UCSD-AML1 (cell line): ENCODE data around the gene KLKB1.

Source experiments
- DNase-seq: peaks from one replicate; lab custom pipeline; 2025; ENCODE audit not compliant: unreplicated experiment; lab: John Stamatoyannopoulos, UW

KLKB1 gene

GRCh38 chr4:186227221-186227620, at the start of gene KLKB1:
Gene KLKB1, plus strand, starts transcription at chr4:186227507. Its CDS starts 689 bp downstream, at chr4:186228196.
- no peak for DNase-seq

- DNase-seq, result no peak
These were observed 39.2 kb upstream of the KLKB1 start for GRCh38 chr4:186188107-186188506.

- DNase-seq, result no peak
These were observed 37.7 kb upstream of the KLKB1 start for GRCh38 chr4:186189656-186190055.

- DNase-seq, result peak; percentile 69
These were observed 36.6 kb upstream of the KLKB1 start for GRCh38 chr4:186190581-186191199.

GRCh38 chr4:186191200-186192065, 35.9 kb upstream of the KLKB1 start, which contains the start of gene CYP4V2:
Gene CYP4V2, plus strand, starts transcription at chr4:186191567. Its CDS starts 257 bp downstream, at chr4:186191824.
- peak; percentile 86 for DNase-seq

- peak; percentile 47 for DNase-seq
These were observed 35.2 kb upstream of the KLKB1 start for GRCh38 chr4:186192066-186192612.

GRCh38 chr4:186193851-186194250, 33.5 kb upstream of the KLKB1 start:
- no peak for DNase-seq

GRCh38 chr4:186196063-186196462, 31.2 kb upstream of the KLKB1 start:
- no peak for DNase-seq

GRCh38 chr4:186200516-186200915, 26.8 kb upstream of the KLKB1 start:
- no peak for DNase-seq

GRCh38 chr4:186201010-186201409, 26.3 kb upstream of the KLKB1 start:
- no peak for DNase-seq

GRCh38 chr4:186201535-186202230, 25.6 kb upstream of the KLKB1 start:
- peak; percentile 61 for DNase-seq

GRCh38 chr4:186202490-186203140, 24.7 kb upstream of the KLKB1 start:
- no peak for DNase-seq

GRCh38 chr4:186203406-186203805, 23.9 kb upstream of the KLKB1 start:
- DNase-seq, result peak; percentile 54

- peak; percentile 78 for DNase-seq
These were observed 23.2 kb upstream of the KLKB1 start for GRCh38 chr4:186204103-186204559.

GRCh38 chr4:186204686-186205085, 22.6 kb upstream of the KLKB1 start:
- no peak for DNase-seq

- DNase-seq, result no peak
These were observed 22.2 kb upstream of the KLKB1 start for GRCh38 chr4:186205156-186205555.

GRCh38 chr4:186216465-186217024, 10.8 kb upstream of the KLKB1 start:
- no peak for DNase-seq

- DNase-seq, result no peak
These were observed 9.5 kb upstream of the KLKB1 start for GRCh38 chr4:186217733-186218293.

- DNase-seq, result no peak
These were observed 5.7 kb upstream of the KLKB1 start for GRCh38 chr4:186221624-186222023.

GRCh38 chr4:186225848-186226247, 1.5 kb upstream of the KLKB1 start:
- no peak for DNase-seq
